Mesothelial cell of epicardium (in vitro differentiated cells): Measurements from ENCODE around the gene BFSP1. TPM values are rescaled to one million over a fixed set of nuclear protein-coding genes. Genes with fewer than 3 reads are reported as not detected.

Source experiments
- DNase-seq, 2 experiments: peaks; one replicate each; pipeline ENCODE4 v3.0.0; 2021; ENCODE audit warnings: low spot score in 2 of 2; ENCODE audit not compliant: unreplicated experiment in 2 of 2
- H3K27ac Mint-ChIP-seq: 2 replicates; pipeline ENCODE4 v1.8.0; 2021; ENCODE audit warnings: mixed read lengths
- H3K27me3 Mint-ChIP-seq: 2 replicates; pipeline ENCODE4 v1.8.0; 2021; ENCODE audit warnings: low read depth, mixed read lengths
- H3K36me3 Mint-ChIP-seq: 2 replicates; pipeline ENCODE4 v1.8.0; 2021; ENCODE audit warnings: mixed read lengths
- H3K4me1 Mint-ChIP-seq: 2 replicates; pipeline ENCODE4 v1.8.0; 2021; ENCODE audit warnings: mixed read lengths
- H3K4me3 Mint-ChIP-seq: 2 replicates; pipeline ENCODE4 v1.8.0; 2021; ENCODE audit warnings: mild to moderate bottlenecking, moderate library complexity, mixed read lengths
- H3K9me3 Mint-ChIP-seq: 2 replicates; pipeline ENCODE4 v1.8.0; 2021; ENCODE audit warnings: mixed read lengths
- total RNA-seq: library from RNA; stranded (reverse); gene quantifications from 3 replicates; pipeline ENCODE4 v1.2.1, GENCODE V29; 2021
- TF ChIP-seq, protein P1 (sequence below): fragments of 200-600 bp; sonication (generic); IDR thresholded peaks from one replicate; pipeline ENCODE4 v1.5.0; 2021; ENCODE audit warnings: antibody characterized with exemption; ENCODE audit not compliant: unreplicated experiment

The BFSP1 gene
- total RNA-seq, 1 donor from 2014 or later, result 5.2 TPM

DNA sequence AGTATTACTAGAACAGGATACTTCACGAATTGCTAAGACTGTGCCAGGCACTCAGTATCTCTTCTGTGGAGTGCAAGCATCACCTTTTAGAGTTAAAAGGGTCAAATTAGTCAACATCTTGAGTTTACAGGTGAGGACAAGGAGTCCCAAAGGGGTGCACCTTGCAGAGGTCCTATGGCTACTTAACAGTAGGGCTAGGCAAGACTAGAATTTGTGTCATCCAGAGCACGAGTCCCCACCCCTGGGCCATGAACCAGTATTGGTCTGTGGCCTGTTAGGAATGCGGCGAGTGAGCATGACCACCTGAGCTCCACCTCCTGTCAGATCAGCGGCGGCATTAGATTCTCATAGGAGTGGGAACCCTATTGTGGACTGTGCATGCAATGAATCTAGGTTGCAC, 28.2 kb upstream of the BFSP1 start:
- Mint-ChIP-seq H3K4me3 (no peak overlapping the region), H3K27me3 (no peaks in the 10 kb centered on the region), H3K36me3 (no peaks in the 10 kb centered on the region), H3K4me1 (peaks cover 43% of the 10 kb centered on the region), H3K9me3 (no peaks in the 10 kb centered on the region), H3K27ac (peak overlapping the region; percentile 91)
- DNase-seq, result no peak
- TF ChIP-seq, protein P1, sequence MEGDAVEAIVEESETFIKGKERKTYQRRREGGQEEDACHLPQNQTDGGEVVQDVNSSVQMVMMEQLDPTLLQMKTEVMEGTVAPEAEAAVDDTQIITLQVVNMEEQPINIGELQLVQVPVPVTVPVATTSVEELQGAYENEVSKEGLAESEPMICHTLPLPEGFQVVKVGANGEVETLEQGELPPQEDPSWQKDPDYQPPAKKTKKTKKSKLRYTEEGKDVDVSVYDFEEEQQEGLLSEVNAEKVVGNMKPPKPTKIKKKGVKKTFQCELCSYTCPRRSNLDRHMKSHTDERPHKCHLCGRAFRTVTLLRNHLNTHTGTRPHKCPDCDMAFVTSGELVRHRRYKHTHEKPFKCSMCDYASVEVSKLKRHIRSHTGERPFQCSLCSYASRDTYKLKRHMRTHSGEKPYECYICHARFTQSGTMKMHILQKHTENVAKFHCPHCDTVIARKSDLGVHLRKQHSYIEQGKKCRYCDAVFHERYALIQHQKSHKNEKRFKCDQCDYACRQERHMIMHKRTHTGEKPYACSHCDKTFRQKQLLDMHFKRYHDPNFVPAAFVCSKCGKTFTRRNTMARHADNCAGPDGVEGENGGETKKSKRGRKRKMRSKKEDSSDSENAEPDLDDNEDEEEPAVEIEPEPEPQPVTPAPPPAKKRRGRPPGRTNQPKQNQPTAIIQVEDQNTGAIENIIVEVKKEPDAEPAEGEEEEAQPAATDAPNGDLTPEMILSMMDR, result no peak

DNA sequence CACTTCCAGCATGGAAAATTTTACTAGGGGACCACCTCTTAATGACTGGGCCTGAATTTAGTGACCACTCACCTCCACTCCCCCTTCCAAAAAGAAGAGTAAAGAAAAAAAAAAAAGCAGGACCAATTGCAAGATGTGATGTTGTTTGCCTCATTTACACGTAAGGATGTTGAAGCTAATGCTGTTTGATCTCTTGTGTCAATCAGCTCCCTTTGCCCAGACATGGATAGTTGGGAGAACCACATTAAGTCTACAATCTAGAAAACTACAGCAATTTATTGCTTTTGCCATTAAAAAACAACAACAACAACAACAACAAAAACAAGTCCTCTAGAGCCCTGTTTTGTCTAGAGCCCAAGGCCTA, 27.7 kb upstream of the BFSP1 start:
- H3K27ac Mint-ChIP-seq, result peak overlapping the region; percentile 91
- DNase-seq, result no peak
- H3K4me3 Mint-ChIP-seq, result no peak overlapping the region
- TF ChIP-seq, protein P1, result no peak
- H3K36me3 Mint-ChIP-seq, result no peaks in the 10 kb centered on the region
- no peaks in the 10 kb centered on the region for H3K27me3 Mint-ChIP-seq
- H3K4me1 Mint-ChIP-seq, result peaks cover 43% of the 10 kb centered on the region
- H3K9me3 Mint-ChIP-seq, result no peaks in the 10 kb centered on the region

DNA sequence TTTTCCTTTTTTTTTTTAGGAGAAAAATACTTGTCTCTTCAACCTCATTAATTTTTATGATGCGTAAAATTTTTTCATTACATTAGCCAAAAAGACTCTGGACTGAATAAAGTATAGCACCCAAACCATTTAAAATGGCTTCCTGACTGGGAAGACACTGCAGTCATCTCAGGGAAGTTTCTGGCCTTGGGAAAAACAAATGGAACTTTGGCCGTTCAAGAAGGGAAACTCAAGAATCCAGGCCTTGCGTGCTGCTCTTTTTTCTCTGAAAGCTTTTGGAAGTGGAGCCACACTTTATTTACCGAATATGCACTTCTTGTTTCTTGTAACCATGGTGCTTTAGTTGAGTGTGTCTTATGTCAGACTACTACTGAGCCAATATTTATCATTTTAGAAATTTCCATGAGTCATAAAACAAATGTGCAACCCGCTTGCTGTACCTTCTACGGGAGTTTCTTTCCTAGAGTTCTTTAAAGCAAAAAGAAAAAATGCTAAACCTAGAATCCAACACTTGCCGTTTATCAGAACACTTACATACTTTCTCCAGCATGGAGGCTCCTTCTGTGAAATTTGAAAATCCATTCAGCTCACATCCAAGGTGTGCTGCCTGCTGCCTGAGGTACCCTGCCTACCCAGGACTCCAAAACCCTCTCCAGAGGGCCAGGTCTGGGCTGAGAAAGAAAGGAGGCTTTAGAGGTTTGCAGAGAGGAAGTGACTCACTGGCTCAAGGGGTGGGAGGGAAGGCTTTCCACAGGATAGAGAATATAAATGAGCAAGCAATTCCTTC, 27.2 kb upstream of the BFSP1 start:
- H3K4me3 Mint-ChIP-seq, result peak overlapping the region; percentile 26
- H3K4me1 Mint-ChIP-seq, result peaks cover 43% of the 10 kb centered on the region
- peak overlapping the region; percentile 91 for H3K27ac Mint-ChIP-seq
- TF ChIP-seq, protein P1, result no peak
- no peaks in the 10 kb centered on the region for H3K36me3 Mint-ChIP-seq
- H3K9me3 Mint-ChIP-seq, result no peaks in the 10 kb centered on the region
- H3K27me3 Mint-ChIP-seq, result no peaks in the 10 kb centered on the region
- no peak for DNase-seq

DNA sequence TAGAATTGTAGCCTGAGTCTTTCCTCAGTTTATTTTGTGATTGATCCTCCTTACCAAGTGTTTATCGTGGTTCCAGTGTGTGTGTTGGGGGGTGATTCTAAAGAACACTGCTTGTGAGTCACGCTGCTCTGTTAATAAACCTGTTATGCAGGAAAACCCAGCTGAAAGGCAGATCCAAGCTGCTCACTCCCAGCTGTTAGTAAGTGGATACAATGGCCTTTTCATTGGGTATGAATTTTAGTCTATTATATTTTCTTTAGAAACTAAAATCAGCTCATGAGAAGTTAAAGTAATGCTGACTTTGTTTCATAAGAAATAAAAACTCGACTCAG, 26.5 kb upstream of the BFSP1 start:
- no peak for DNase-seq
- TF ChIP-seq, protein P1, result no peak
- H3K4me3 Mint-ChIP-seq, result no peak overlapping the region
- no peaks in the 10 kb centered on the region for H3K36me3 Mint-ChIP-seq
- H3K9me3 Mint-ChIP-seq, result no peaks in the 10 kb centered on the region
- H3K27ac Mint-ChIP-seq, result peak overlapping the region; percentile 91
- no peaks in the 10 kb centered on the region for H3K27me3 Mint-ChIP-seq
- peaks cover 40% of the 10 kb centered on the region for H3K4me1 Mint-ChIP-seq

DNA sequence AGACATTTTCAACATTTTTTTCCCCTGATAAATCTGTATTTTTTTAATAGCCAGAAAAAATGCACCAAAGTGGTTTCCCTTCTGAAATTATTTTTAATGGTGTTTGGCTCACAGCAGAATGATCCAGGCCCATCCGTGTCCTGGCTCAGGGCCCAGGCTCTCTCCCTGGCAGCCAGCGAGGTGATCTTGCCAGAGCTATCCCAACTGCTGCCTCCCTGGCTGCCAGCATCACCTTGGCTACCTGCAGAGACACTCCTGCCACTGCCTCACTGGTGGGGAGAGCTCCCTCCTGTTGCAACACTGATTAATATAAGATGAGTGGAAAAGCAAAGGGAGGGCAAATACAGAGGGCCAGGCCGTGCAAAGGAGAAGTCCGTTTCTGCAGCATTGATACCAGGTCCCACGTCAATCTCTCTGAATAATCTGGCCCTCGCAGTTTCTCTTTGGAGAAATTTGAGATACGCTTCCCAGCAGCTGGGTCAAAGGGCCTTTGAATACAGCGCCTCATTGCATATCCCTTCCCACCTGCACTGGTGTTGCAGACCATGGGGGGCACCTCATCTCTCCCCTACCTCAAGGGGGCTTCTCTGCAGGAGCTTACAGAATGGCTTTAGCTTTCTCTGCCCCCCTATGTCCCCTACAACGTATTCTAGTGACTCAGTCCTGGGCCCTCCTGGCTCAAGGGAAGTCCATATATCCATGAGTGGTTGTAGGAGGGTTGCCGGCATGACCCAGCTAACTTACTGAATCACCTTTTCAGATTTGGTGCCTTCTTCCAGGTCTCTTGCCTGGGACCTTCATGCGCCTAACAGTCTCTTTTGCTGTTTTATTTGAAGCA, 25.9 kb upstream of the BFSP1 start:
- H3K27ac Mint-ChIP-seq, result peak overlapping the region; percentile 91
- H3K9me3 Mint-ChIP-seq, result no peaks in the 10 kb centered on the region
- H3K27me3 Mint-ChIP-seq, result no peaks in the 10 kb centered on the region
- DNase-seq, result peak; percentile 32 to 50
- TF ChIP-seq, protein P1, result no peak
- H3K4me1 Mint-ChIP-seq, result peaks cover 40% of the 10 kb centered on the region
- H3K36me3 Mint-ChIP-seq, result no peaks in the 10 kb centered on the region
- no peak overlapping the region for H3K4me3 Mint-ChIP-seq
